Coronary artery (tissue), 2 donors: Measurements from ENCODE around the gene BLTP3B.

Experiments
- DNase-seq: peaks from one replicate; pipeline ENCODE4 v3.0.0-alpha.2; 2017; ENCODE audit warnings: low spot score
- H3K27ac ChIP-seq, 2 donors: fragments of 200-600 bp; sonication (generic); one replicate each; pipeline ENCODE4 v1.5.1; 2016 to 2019
- H3K4me3 ChIP-seq: fragments of 200-600 bp; sonication (generic); 2 replicates; pipeline ENCODE4 v1.5.1; 2016; ENCODE audit warnings: mild to moderate bottlenecking, moderate library complexity
- TF ChIP-seq, protein P1 (sequence below): fragments of 200-600 bp; sonication (generic); IDR thresholded peaks from one replicate; pipeline ENCODE4 v1.5.1; 2019; ENCODE audit warnings: antibody characterized with exemption

Gene BLTP3B

DNA sequence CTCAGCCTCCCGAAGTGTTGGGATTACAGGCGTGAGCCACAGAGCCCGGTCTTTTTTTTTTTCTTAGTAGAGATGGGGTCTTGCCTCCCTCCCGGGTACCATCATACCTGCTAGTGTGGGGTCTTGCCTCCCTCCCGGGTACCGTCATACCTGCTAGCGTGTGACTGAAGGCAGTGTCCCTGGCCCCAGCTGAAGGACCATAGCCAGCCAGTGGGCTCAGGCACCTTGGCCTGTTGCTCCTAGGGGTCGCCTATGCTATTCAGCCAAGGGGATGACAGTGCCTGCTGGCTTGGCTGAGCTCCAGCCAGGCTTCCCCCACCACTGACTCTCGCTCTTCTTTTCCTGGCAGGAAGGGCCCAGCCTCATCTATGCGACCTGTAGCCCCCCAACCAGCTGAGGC is 10.5 kb upstream of the BLTP3B start:
- DNase-seq: no peak

DNA sequence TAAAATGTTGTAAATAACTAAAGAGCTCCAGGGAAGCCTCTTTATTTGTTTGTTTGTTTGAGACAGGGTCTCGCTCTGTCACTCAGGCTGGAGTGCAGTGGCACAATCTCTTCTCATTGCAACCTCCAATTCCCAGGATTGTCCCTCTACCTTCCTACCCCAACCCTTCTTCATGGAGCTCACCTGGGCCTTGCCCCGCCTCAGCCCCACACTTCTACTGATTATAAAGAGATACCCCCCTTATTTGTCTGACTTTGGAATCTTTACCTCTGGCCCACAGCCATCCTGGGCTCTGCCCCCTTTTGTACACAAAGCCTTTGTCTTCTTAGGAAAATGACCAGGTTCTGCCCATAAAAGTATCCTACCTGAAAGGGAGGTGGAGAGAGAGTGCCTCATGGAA is 9.1 kb upstream of the BLTP3B start:
- no peak for DNase-seq
- no peak overlapping the region for H3K4me3 ChIP-seq
- H3K27ac ChIP-seq: no peak overlapping the region
- TF ChIP-seq, protein P1, sequence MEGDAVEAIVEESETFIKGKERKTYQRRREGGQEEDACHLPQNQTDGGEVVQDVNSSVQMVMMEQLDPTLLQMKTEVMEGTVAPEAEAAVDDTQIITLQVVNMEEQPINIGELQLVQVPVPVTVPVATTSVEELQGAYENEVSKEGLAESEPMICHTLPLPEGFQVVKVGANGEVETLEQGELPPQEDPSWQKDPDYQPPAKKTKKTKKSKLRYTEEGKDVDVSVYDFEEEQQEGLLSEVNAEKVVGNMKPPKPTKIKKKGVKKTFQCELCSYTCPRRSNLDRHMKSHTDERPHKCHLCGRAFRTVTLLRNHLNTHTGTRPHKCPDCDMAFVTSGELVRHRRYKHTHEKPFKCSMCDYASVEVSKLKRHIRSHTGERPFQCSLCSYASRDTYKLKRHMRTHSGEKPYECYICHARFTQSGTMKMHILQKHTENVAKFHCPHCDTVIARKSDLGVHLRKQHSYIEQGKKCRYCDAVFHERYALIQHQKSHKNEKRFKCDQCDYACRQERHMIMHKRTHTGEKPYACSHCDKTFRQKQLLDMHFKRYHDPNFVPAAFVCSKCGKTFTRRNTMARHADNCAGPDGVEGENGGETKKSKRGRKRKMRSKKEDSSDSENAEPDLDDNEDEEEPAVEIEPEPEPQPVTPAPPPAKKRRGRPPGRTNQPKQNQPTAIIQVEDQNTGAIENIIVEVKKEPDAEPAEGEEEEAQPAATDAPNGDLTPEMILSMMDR: no peak

More for the DNA sequence above, 10.5 kb upstream of the BLTP3B start:
- no peak overlapping the region for H3K4me3 ChIP-seq
- TF ChIP-seq, protein P1: no peak
- H3K27ac ChIP-seq: no peak overlapping the region

DNA sequence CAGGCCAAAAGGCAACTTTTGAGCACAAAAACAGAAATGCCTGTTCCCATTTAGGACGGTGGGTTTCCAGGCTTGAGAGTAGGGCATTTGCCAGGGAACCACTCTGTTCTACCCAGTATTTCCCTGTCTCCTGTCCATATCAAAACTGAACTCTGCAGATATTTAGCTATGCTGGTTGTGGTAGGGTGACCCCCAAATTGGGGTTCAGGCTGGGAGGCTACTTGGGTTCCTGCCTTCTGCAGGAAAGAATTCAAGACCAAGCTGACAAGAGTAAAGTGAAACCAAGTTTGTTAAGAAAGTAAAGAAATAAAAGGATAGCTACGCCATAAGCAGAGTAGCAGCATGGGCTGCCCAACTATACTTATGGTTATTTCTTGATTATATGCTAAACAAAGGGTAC is 3.6 kb upstream of the BLTP3B start:
- Histone ChIP-seq H3K27ac (no peak overlapping the region), H3K4me3 (no peak overlapping the region)
- no peak for DNase-seq
- TF ChIP-seq, protein P1: no peak

DNA sequence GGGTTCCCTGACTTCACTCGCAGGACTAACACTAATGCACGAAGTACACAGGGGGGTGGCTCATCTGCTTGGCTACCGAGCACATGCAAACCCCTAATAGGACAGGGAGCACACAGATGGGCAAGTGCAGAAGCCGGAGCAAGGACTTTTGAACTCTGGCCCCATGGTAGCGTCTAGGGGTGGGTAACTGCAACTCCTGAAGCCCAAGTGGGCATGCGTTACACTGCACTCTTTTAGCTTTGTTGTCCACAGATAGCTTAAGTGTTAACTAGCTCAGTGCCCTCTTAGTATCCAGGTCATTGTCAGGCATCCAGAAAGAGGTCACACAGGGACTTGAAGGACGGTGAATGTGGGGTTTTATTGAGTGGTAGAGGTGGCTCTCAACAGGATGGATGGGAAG is 3.0 kb upstream of the BLTP3B start:
- Histone ChIP-seq H3K4me3 (no peak overlapping the region), H3K27ac (no peak overlapping the region)
- no peak for DNase-seq
- TF ChIP-seq, protein P1: no peak

DNA sequence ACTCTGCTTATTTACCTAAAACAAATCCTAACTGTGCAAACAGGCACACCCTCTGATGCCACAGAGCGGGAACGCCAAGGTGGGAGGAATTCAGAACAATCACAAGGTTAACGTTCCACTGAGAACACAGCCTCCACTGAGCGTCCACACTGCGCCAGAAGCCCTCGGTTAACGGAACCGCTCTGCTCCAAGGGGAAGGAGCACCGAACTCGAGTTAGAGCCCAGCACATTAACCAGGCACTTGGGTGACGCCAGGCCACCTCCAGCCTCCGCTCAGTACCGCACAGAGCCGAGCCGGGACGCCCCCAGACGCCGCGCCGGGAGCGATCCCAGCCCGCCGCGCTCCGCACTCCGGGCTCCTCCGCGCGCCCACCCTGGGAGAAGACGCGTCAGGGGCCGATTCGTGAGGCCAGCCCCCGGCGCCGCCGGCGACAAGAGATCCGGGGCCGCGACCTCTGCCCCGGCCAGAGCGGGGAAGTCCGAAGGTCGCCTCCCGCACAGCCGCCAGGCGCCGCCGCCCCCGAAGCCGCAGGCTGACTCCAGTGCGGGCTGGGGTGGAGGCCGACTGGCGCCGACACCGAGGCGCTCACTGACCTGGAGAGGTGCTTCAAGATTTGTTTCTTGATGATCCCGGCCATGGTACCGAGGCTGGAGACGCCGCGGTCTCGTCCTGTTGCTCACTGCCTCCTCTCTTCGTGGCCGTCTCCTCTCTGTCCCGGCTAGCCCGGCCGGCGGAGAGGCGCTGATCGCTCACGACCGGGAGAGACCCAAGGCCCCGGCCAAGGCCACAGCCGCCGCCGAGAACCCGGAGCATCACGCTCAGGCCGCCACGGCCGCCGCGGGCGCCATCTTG is 450 bp downstream of the BLTP3B start:
- DNase-seq: no peak

DNA sequence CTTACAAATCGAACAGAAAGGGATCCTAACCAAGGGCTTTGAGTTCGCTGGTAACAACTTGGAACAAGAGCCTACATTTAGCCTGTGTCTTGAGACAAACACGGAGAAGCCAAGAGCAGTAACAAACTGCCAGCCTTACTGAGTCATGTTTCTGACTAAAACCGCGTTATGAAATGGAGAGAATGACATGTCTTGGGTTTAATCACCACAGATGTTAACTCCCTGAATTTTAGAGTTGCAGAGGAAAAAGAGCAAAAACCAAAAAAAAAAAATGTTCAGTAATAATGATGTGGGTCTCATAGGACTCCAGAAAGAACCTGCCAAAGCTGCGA is 1.0 kb downstream of the BLTP3B start:
- no peak for DNase-seq
- Histone ChIP-seq H3K27ac (peak overlapping the region; percentile 100), H3K4me3 (peak overlapping the region; percentile 99)
- TF ChIP-seq, protein P1: no peak

More for the DNA sequence above, 450 bp downstream of the BLTP3B start:
- peak overlapping the region; percentile 100 for H3K27ac ChIP-seq
- peak overlapping the region; percentile 99 for H3K4me3 ChIP-seq
- TF ChIP-seq, protein P1: no peak

DNA sequence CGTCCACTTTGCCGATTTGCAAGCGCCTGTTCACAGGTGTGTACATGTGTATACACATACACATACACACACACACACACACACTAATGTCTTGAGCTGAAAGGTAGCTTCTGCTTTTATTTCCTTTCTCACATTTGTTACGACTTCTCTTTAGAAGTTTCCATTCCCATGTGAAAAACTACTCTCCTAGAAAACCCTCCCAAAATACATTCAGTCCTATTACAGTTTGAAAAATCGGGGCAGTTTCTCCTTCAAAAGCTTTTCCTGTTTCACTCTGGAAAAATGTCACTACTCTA is 3.9 kb downstream of the BLTP3B start:
- no peak for DNase-seq
- TF ChIP-seq, protein P1: no peak
- Histone ChIP-seq H3K27ac (peak overlapping the region in 1 of 2 donors; percentile 61), H3K4me3 (peak overlapping the region; percentile 48)
